Stimulated activated naive B cell treated with anti-CD40 and anti-IgM and Interleukin-4, amounts not matched to agents 10 μg/mL and 1 μg/mL and 100 μg/mL, for 72 hours (primary cell): ENCODE results near the gene SRSF8.
A peak's percentile ranks its signal among the peaks of the same experiment; 100 is the strongest.

Experiments
- ATAC-seq, 2 donors: fragments of 150-1000 bp; cut with Tn5 transposase; replicated peaks; 2 replicates each; pipeline ENCODE4 v1.10.0; 2021; ENCODE audit warnings: moderate library complexity in 1 of 2
- DNase-seq: peaks from one replicate; pipeline ENCODE4 v3.0.0; 2021
- H3K27ac Mint-ChIP-seq: one replicate; pipeline ENCODE4 v1.8.0; 2022; ENCODE audit warnings: mild to moderate bottlenecking, mixed read lengths
- H3K27me3 Mint-ChIP-seq, 2 donors: one replicate each; pipeline ENCODE4 v1.8.0; 2022; ENCODE audit warnings: mixed read lengths in 2 of 2
- H3K36me3 Mint-ChIP-seq, 2 donors: one replicate each; pipeline ENCODE4 v1.8.0; 2022; ENCODE audit warnings: mixed read lengths in 2 of 2, mild to moderate bottlenecking in 1 of 2
- H3K4me1 Mint-ChIP-seq, 2 donors: one replicate each; pipeline ENCODE4 v1.8.0; 2022; ENCODE audit warnings: mixed read lengths in 2 of 2, mild to moderate bottlenecking in 1 of 2
- H3K4me3 Mint-ChIP-seq, 2 donors: one replicate each; pipeline ENCODE4 v1.8.0; 2022; ENCODE audit warnings: mild to moderate bottlenecking in 2 of 2, mixed read lengths in 2 of 2, moderate library complexity in 1 of 2
- H3K9me3 Mint-ChIP-seq, 2 donors: one replicate each; pipeline ENCODE4 v1.8.0; 2022; ENCODE audit warnings: mixed read lengths in 2 of 2, mild to moderate bottlenecking in 1 of 2

Gene SRSF8

DNA sequence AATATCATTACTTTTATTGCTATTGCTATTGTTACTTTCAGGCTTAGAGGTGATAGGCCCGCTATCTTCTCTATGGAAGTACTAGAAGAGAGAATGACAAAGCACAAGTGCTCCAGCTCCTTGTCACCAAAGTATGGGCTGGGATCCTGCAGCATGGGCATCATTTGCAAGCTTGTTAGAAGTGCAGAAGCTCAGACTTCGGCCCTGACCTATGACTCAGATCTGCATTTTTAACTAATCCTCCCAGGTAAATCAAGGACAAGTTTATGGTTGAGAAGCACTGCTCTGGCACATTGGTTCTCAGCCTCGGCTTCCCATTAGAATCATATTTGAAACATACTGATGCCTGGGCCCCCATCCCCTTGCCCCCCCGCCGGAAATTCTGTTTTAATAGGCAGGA lies 14.3 kb downstream of the SRSF8 start:
- Mint-ChIP-seq H3K36me3 (no peaks in the 10 kb centered on the region), H3K27me3 (no peaks in the 10 kb centered on the region), H3K27ac (no peak overlapping the region), H3K4me1 (peaks cover 11 to 21% of the 10 kb centered on the region in 2 donors), H3K9me3 (no peaks in the 10 kb centered on the region), H3K4me3 (no peak overlapping the region)
- ATAC-seq (no peak), DNase-seq (no peak)

DNA sequence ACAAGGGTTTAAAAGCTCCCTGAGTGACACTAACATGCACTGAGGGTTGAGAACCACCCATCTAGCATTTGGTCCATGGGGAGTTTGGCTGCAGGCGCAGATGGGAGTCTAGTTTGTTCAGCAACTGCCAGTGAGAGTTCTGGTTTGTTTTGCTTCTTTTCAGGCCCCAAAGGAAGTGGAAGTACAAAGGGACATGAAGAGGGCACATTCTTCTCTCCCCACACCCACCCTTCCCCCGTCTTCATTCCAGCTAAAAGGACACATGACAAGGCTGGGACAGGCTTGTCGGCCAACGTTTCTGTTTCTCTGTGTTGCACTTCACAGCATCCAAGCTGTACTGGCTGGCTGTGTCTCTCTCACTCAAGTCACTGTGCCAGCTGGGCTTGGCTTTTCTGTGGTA lies 14.7 kb downstream of the SRSF8 start:
- Mint-ChIP-seq H3K36me3 (no peaks in the 10 kb centered on the region), H3K4me1 (peaks cover 12 to 17% of the 10 kb centered on the region in 2 donors), H3K27ac (no peak overlapping the region), H3K27me3 (no peaks in the 10 kb centered on the region), H3K4me3 (no peak overlapping the region), H3K9me3 (no peaks in the 10 kb centered on the region)
- ATAC-seq (no peak), DNase-seq (no peak)

- no peaks in the 10 kb centered on the region for H3K36me3 Mint-ChIP-seq
- H3K9me3 Mint-ChIP-seq: no peaks in the 10 kb centered on the region
- peaks cover 10 to 13% of the 10 kb centered on the region in 2 donors for H3K4me1 Mint-ChIP-seq
- no peak for ATAC-seq
- H3K27ac Mint-ChIP-seq: no peak overlapping the region
- no peak for DNase-seq
- H3K27me3 Mint-ChIP-seq: no peaks in the 10 kb centered on the region
- no peak overlapping the region for H3K4me3 Mint-ChIP-seq
Measured at GRCh38 chr11:95082576-95083001, 15.9 kb downstream of the SRSF8 start.

- Mint-ChIP-seq H3K27ac (no peak overlapping the region), H3K9me3 (no peaks in the 10 kb centered on the region), H3K27me3 (no peaks in the 10 kb centered on the region), H3K4me3 (no peak overlapping the region), H3K4me1 (peaks cover 19 to 25% of the 10 kb centered on the region in 2 donors), H3K36me3 (no peaks in the 10 kb centered on the region)
- no peak for DNase-seq
- ATAC-seq: peak; percentile 38 to 42
Measured at GRCh38 chr11:95084509-95084908, 17.8 kb downstream of the SRSF8 start.

DNA sequence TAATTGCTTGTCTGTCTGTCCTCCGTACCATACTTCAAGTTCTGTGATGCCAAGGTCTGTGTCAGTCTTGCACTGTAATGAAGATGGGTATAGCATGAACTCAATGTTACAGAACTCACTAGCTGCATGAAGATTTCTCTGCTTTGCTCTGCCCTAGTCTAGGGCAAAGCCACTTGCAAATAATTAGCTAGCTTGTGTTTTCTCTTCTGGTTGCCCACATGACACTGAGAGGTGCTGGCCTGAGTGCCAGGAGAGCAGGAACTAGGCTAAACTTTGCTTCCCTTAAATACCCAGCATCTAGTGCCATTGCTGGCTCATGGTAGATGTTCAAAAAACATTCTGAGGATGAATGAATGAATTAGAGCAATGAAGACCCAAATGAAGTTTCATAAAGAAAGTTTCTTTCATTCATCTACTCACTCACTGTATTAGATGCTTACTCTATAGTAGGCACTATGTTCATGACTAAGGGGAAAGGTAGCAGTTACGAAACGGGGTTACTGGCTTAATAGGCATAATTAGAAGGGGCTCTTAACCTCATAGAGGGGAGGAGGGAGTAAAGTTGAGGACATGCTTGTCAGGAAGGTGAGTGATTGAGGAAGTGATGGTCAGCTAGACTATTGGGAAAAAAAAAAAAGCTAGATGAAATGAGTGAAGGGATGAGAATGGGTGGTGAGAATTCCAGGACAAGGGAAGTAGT lies 18.5 kb downstream of the SRSF8 start:
- ATAC-seq (no peak), DNase-seq (no peak)
- Mint-ChIP-seq H3K27ac (no peak overlapping the region), H3K4me3 (no peak overlapping the region), H3K4me1 (peaks cover 19 to 27% of the 10 kb centered on the region in 2 donors), H3K27me3 (no peaks in the 10 kb centered on the region), H3K9me3 (no peaks in the 10 kb centered on the region), H3K36me3 (no peaks in the 10 kb centered on the region)

- Mint-ChIP-seq H3K4me3 (no peak overlapping the region), H3K27me3 (no peaks in the 10 kb centered on the region), H3K27ac (no peak overlapping the region), H3K9me3 (no peaks in the 10 kb centered on the region), H3K36me3 (peaks cover 0 to 1% of the 10 kb centered on the region in 2 donors), H3K4me1 (peaks cover 25 to 36% of the 10 kb centered on the region in 2 donors)
- DNase-seq (no peak), ATAC-seq (no peak)
Measured at GRCh38 chr11:95086151-95086550, 19.4 kb downstream of the SRSF8 start.

- Mint-ChIP-seq H3K27ac (no peak overlapping the region), H3K9me3 (no peaks in the 10 kb centered on the region), H3K36me3 (peaks cover 3 to 4% of the 10 kb centered on the region in 2 donors), H3K4me3 (no peak overlapping the region), H3K4me1 (peaks cover 32 to 45% of the 10 kb centered on the region in 2 donors), H3K27me3 (no peaks in the 10 kb centered on the region)
- DNase-seq (no peak), ATAC-seq (no peak)
Measured at GRCh38 chr11:95086836-95087570, 20.3 kb downstream of the SRSF8 start.

- Mint-ChIP-seq H3K36me3 (peaks cover 6 to 10% of the 10 kb centered on the region in 2 donors), H3K4me3 (peak overlapping the region; percentile 98 to 99), H3K27me3 (no peaks in the 10 kb centered on the region), H3K4me1 (peaks cover 51 to 65% of the 10 kb centered on the region in 2 donors), H3K9me3 (no peaks in the 10 kb centered on the region), H3K27ac (peak overlapping the region; percentile 99)
- DNase-seq (no peak), ATAC-seq (peak; percentile 70 to 75)
Measured at GRCh38 chr11:95088946-95089619, 22.4 kb downstream of the SRSF8 start.

DNA sequence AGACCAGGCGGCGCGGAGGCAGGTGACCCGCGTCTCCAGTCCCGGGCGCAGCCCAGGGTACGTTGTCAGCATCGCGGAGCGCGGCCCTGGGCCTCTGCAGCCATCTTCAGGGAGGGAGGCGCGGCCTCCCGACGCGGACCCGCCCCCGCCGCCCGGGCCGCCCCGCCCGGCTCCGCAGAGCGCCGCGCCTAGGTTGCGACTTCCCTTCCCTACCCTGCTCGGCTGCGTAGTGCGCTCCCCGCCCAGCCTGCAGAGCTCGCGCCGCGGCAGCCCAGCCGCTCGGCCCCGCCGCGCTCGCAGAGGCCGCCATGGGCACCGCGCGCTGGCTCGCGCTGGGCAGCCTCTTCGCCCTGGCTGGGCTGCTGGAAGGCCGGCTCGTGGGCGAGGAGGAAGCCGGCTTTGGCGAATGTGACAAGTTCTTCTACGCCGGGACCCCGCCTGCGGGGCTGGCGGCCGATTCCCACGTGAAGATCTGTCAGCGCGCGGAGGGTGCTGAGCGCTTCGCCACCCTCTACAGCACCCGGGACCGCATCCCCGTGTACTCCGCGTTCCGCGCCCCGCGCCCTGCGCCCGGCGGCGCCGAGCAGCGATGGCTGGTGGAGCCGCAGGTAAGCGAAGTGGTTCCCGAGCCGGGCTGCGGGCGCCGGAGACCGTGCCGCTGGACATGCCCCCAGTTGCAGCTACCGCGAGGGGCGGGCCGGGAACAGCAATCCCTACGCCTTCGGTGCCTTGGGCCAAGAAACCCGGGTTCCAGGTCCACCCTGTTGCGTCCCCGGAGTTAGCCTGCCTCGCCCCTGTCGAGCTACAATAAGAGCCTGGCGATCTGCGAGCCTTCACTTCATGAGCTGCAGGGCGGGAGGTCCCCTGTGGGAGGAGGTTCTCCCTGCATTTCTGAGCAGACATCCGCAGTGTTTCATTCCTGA lies 23.2 kb downstream of the SRSF8 start, which contains the start of gene ENDOD1:
TSS of gene ENDOD1 (plus strand) at position 227 of the 923 bp plus-strand sequence. CDS start at position 309, 82 bp downstream.
- peak; percentile 93 to 95 for ATAC-seq
- peak; percentile 83 for DNase-seq
- peaks cover 53 to 64% of the 10 kb centered on the region in 2 donors for H3K4me1 Mint-ChIP-seq

DNA sequence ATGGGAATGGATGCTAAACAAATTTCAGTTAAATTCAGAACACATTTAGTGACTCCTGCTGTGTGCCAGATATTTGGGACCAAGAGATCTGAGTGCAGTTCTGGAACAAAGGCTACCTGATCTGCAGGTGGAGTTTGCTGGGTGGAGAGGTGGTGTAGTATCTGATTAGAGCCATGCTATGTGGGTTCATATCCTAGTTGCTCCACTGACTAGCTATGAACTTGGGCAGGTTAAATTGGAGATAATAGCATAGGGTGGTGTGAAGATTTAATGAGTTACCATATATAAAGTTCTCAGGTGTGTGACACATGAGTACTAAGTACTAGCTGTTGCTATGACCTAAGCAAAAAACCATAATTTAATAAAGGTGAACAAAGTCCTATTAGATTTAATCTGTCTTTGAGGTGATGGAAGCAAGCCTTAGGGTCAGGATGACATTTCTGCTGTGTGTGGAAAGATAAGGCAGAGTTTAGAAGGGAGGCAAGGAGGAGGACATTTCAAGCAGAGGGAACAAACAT lies 25.0 kb downstream of the SRSF8 start:
- DNase-seq: no peak
- no peaks in the 10 kb centered on the region for H3K27me3 Mint-ChIP-seq
- H3K9me3 Mint-ChIP-seq: no peaks in the 10 kb centered on the region
- ATAC-seq: no peak
- H3K4me3 Mint-ChIP-seq: peak overlapping the region; percentile 0 to 99
- H3K36me3 Mint-ChIP-seq: peaks cover 6 to 10% of the 10 kb centered on the region in 2 donors
- H3K27ac Mint-ChIP-seq: no peak overlapping the region
- peaks cover 50 to 70% of the 10 kb centered on the region in 2 donors for H3K4me1 Mint-ChIP-seq

More for the DNA sequence above, 23.2 kb downstream of the SRSF8 start, which contains the start of gene ENDOD1:
- peak within 1 kb of the TSS; percentile 98 to 99 for H3K4me3 Mint-ChIP-seq
- no peaks in the 10 kb centered on the region for H3K9me3 Mint-ChIP-seq
- no peaks in the 10 kb centered on the region for H3K27me3 Mint-ChIP-seq
- peaks cover 6 to 10% of the 10 kb centered on the region in 2 donors for H3K36me3 Mint-ChIP-seq
- peak within 1 kb of the TSS; percentile 99 for H3K27ac Mint-ChIP-seq

DNA sequence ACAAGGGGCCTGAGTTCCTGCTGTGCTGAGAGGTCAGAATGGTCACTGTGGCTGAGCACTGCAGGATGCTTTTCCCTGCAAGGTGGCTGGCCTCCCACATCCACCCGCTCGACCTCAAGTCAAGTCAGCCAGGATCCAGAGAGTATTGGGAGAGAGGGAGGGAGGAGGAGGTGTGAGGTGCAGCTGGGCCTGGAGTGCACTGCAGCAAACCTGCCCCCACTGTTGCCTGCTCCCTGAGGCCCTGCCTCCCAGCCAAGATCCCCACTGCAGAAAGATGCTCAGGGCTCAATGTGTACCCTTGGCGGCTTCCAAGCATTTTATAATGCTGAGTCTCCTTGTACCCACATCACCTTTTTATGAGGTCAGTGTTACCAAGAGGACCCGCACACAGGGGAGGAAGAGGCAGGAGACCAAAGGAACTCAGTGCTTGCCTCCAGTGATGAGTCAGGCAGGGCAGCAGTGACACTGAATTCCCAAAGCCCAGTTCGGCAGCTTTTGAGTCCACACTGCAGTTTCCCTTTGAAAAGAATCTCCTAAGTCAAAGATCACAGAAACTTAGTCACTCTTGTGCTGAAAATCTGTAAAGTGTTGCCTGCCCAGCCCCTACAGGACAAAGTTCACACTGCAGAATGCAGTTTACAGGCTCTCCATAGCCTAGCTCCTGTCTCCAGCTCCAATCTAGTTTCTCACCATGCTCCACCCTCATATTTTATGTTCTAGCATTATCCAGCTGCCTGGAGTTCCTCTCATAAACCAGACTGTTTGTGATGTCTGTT lies 26.0 kb downstream of the SRSF8 start:
- Mint-ChIP-seq H3K4me1 (peaks cover 59 to 80% of the 10 kb centered on the region in 2 donors), H3K4me3 (peak overlapping the region; percentile 22 to 40), H3K27ac (peak overlapping the region; percentile 57), H3K27me3 (no peaks in the 10 kb centered on the region), H3K9me3 (no peaks in the 10 kb centered on the region), H3K36me3 (peaks cover 10 to 14% of the 10 kb centered on the region in 2 donors)
- no peak for DNase-seq
- ATAC-seq: no peak

- peaks cover 60 to 84% of the 10 kb centered on the region in 2 donors for H3K4me1 Mint-ChIP-seq
- DNase-seq (no peak), ATAC-seq (no peak)
- H3K27me3 Mint-ChIP-seq: no peaks in the 10 kb centered on the region
- peak overlapping the region; percentile 22 to 35 for H3K4me3 Mint-ChIP-seq
- no peaks in the 10 kb centered on the region for H3K9me3 Mint-ChIP-seq
- H3K27ac Mint-ChIP-seq: peak overlapping the region; percentile 44
- H3K36me3 Mint-ChIP-seq: peaks cover 12 to 18% of the 10 kb centered on the region in 2 donors
Measured at GRCh38 chr11:95093548-95093947, 26.8 kb downstream of the SRSF8 start.
